Loucy (cell line): ENCODE measurements around the gene KANSL1L.

Experiments used
- H2AFZ ChIP-seq: fragments of 200-600 bp; sonication (generic); 2 replicates; pipeline ENCODE4 v1.6.0; 2016; ENCODE audit warnings: antibody characterized with exemption, mild to moderate bottlenecking, low read length, moderate library complexity
- H3F3A ChIP-seq: fragments of 200-600 bp; 2 replicates; pipeline ENCODE4 v1.6.0; 2016; ENCODE audit warnings: antibody characterized with exemption, low read depth, mild to moderate bottlenecking
- H3K27me3 ChIP-seq: fragments of 200-600 bp; sonication (generic); 2 replicates; pipeline ENCODE4 v1.6.1; 2014; ENCODE audit warnings: low read length, mild to moderate bottlenecking; ENCODE audit not compliant: insufficient read depth, poor library complexity, severe bottlenecking
- H3K36me3 ChIP-seq: fragments of 200-600 bp; sonication (generic); 2 replicates; pipeline ENCODE4 v1.6.1; 2016; ENCODE audit warnings: low read length; ENCODE audit not compliant: insufficient read depth
- H3K4me1 ChIP-seq: fragments of 200-600 bp; sonication (generic); 2 replicates; pipeline ENCODE4 v1.5.1; 2014; ENCODE audit warnings: low read length, mild to moderate bottlenecking; ENCODE audit not compliant: insufficient read depth, poor library complexity, severe bottlenecking
- H3K4me2 ChIP-seq: fragments of 200-600 bp; sonication (generic); 2 replicates; pipeline ENCODE4 v1.6.0; 2014; ENCODE audit warnings: antibody characterized with exemption, low read length, low read depth, mild to moderate bottlenecking; ENCODE audit not compliant: poor library complexity, severe bottlenecking
- H3K4me3 ChIP-seq: fragments of 200-600 bp; sonication (generic); 2 replicates; pipeline ENCODE4 v1.5.1; 2014; ENCODE audit warnings: low read length, mild to moderate bottlenecking, mixed read lengths; ENCODE audit not compliant: poor library complexity, severe bottlenecking
- H3K79me2 ChIP-seq: fragments of 200-600 bp; sonication (generic); 2 replicates; pipeline ENCODE4 v1.6.1; 2014; ENCODE audit warnings: low read length; ENCODE audit not compliant: insufficient read depth
- H3K9ac ChIP-seq: fragments of 200-600 bp; sonication (generic); 2 replicates; pipeline ENCODE4 v1.6.0; 2014; ENCODE audit warnings: mild to moderate bottlenecking, low read depth, low read length, moderate library complexity; ENCODE audit not compliant: poor library complexity, severe bottlenecking
- H3K9me2 ChIP-seq: fragments of 200-600 bp; sonication (generic); replicated peaks from 2 replicates; pipeline ENCODE4 v1.6.1; 2016; ENCODE audit warnings: low read depth, low read length, mixed read lengths
- H3K9me3 ChIP-seq: fragments of 200-600 bp; sonication (generic); 2 replicates; pipeline ENCODE4 v1.6.1; 2014; ENCODE audit warnings: mild to moderate bottlenecking, antibody characterized with exemption, low read length, low read depth; ENCODE audit not compliant: insufficient read depth
- H4K20me1 ChIP-seq: fragments of 200-600 bp; sonication (generic); 2 replicates; pipeline ENCODE4 v1.6.0; 2014; ENCODE audit warnings: antibody characterized with exemption, low read length, mild to moderate bottlenecking; ENCODE audit not compliant: insufficient read depth, poor library complexity, severe bottlenecking
- CTCF ChIP-seq: fragments of 200-600 bp; sonication (generic); conservative IDR thresholded peaks from 2 replicates; pipeline ENCODE4 v1.5.1; 2014; ENCODE audit warnings: mild to moderate bottlenecking, antibody characterized with exemption, low read length
- EZH2phosphoT487 ChIP-seq: fragments of 200-600 bp; IDR thresholded peaks from 2 replicates; pipeline ENCODE4 v1.6.1; 2018; ENCODE audit warnings: antibody characterized with exemption, mild to moderate bottlenecking, moderate library complexity, borderline replicate concordance

The KANSL1L gene

GRCh38 chr2:210157526-210157925 is 13.7 kb downstream of the KANSL1L start:
- no peak overlapping the region for H3K4me3 ChIP-seq
- no peak overlapping the region for H3K9ac ChIP-seq
- TF ChIP-seq CTCF (no peak), EZH2phosphoT487 (no peak)
- H3K9me3 ChIP-seq: no peaks in the 10 kb centered on the region
- H3K36me3 ChIP-seq: peaks cover 4% of the 10 kb centered on the region; the same call in 1 of the 2 replicates
- H3F3A ChIP-seq: no peaks in the 10 kb centered on the region
- H3K4me2 ChIP-seq: no peak overlapping the region
- H3K4me1 ChIP-seq: no peaks in the 10 kb centered on the region
- H3K27me3 ChIP-seq: no peaks in the 10 kb centered on the region
- H3K9me2 ChIP-seq: no peaks in the 10 kb centered on the region
- H2AFZ ChIP-seq: no peak overlapping the region
- H4K20me1 ChIP-seq: no peaks in the 10 kb centered on the region
- peaks cover 8% of the 10 kb centered on the region; the same call in 1 of the 2 replicates for H3K79me2 ChIP-seq

- Histone ChIP-seq H4K20me1 (no peaks in the 10 kb centered on the region), H3K4me1 (no peaks in the 10 kb centered on the region), H3F3A (no peaks in the 10 kb centered on the region), H2AFZ (no peak overlapping the region), H3K9me2 (no peaks in the 10 kb centered on the region), H3K9ac (no peak overlapping the region), H3K36me3 (peaks cover 13% of the 10 kb centered on the region; the same call in 1 of the 2 replicates), H3K9me3 (no peaks in the 10 kb centered on the region), H3K4me3 (no peak overlapping the region), H3K4me2 (no peak overlapping the region), H3K79me2 (no peaks in the 10 kb centered on the region), H3K27me3 (no peaks in the 10 kb centered on the region)
- TF ChIP-seq CTCF: no peak
- no peak for TF ChIP-seq EZH2phosphoT487
Measured at GRCh38 chr2:210147614-210148013, 23.6 kb downstream of the KANSL1L start.

GRCh38 chr2:210132239-210132638 is 39.0 kb downstream of the KANSL1L start:
- TF ChIP-seq EZH2phosphoT487: no peak
- TF ChIP-seq CTCF: no peak
- no peaks in the 10 kb centered on the region for H3F3A ChIP-seq
- H3K79me2 ChIP-seq: no peaks in the 10 kb centered on the region

More at GRCh38 chr2:210132239-210132638, 39.0 kb downstream of the KANSL1L start:
- no peaks in the 10 kb centered on the region for H3K9me2 ChIP-seq
- no peak overlapping the region for H3K4me3 ChIP-seq
- H2AFZ ChIP-seq: no peak overlapping the region
- H4K20me1 ChIP-seq: no peaks in the 10 kb centered on the region
- H3K27me3 ChIP-seq: no peaks in the 10 kb centered on the region
- no peaks in the 10 kb centered on the region for H3K4me1 ChIP-seq
- no peak overlapping the region for H3K4me2 ChIP-seq
- H3K9ac ChIP-seq: no peak overlapping the region
- peaks cover 2% of the 10 kb centered on the region; the same call in 1 of the 2 replicates for H3K36me3 ChIP-seq
- H3K9me3 ChIP-seq: no peaks in the 10 kb centered on the region
